ENCODE results near the gene COL6A1.

The COL6A1 gene

GRCh38 chr21:46001821-46002681, 20.5 kb downstream of the COL6A1 start:
- no peak for TF ChIP-seq CTCF (IDR thresholded peaks at IDR 0.05; ENCODE audit: low read depth, low read length, missing control alignments)
- DNase-seq, result no peak
- Histone ChIP-seq H3K27me3 (replicated peaks) (no peaks in the 10 kb centered on the region), H3K27ac (no peak overlapping the region), H3K36me3 (replicated peaks) (peaks cover 77% of the 10 kb centered on the region), H3K4me3 (ENCODE audit: low read depth, low read length) (no peak overlapping the region)
- in situ Hi-C loops (cut with HindIII; ENCODE audit: low pct_ligation_motif_present, low sequenced_read_pairs), result no loop called here

- peaks cover 68% of the 10 kb centered on the region for H3K36me3 ChIP-seq (replicated peaks)
- in situ Hi-C loops (cut with HindIII; ENCODE audit: low pct_ligation_motif_present, low sequenced_read_pairs), result no loop called here
- TF ChIP-seq CTCF (IDR thresholded peaks at IDR 0.05; ENCODE audit: low read depth, low read length, missing control alignments), result no peak
- no peak overlapping the region for H3K4me3 ChIP-seq (ENCODE audit: low read depth, low read length)
- H3K27ac ChIP-seq, result no peak overlapping the region
- no peak for DNase-seq
- H3K27me3 ChIP-seq (replicated peaks), result no peaks in the 10 kb centered on the region
These were observed 21.4 kb downstream of the COL6A1 start for GRCh38 chr21:46002841-46003574.

GRCh38 chr21:46003575-46004007, 22.0 kb downstream of the COL6A1 start:
- H3K36me3 ChIP-seq (replicated peaks), result peaks cover 62% of the 10 kb centered on the region
- TF ChIP-seq CTCF (IDR thresholded peaks at IDR 0.05; ENCODE audit: low read depth, low read length, missing control alignments), result no peak
- no peak overlapping the region for H3K4me3 ChIP-seq (ENCODE audit: low read depth, low read length)
- DNase-seq, result no peak
- in situ Hi-C loops (cut with HindIII; ENCODE audit: low pct_ligation_motif_present, low sequenced_read_pairs), result no loop called here
- H3K27ac ChIP-seq, result no peak overlapping the region
- H3K27me3 ChIP-seq (replicated peaks), result no peaks in the 10 kb centered on the region

GRCh38 chr21:46004168-46004861, 22.7 kb downstream of the COL6A1 start:
- no peak for DNase-seq
- TF ChIP-seq CTCF (IDR thresholded peaks at IDR 0.05; ENCODE audit: low read depth, low read length, missing control alignments), result no peak
- no peak overlapping the region for H3K27ac ChIP-seq
- H3K27me3 ChIP-seq (replicated peaks), result no peaks in the 10 kb centered on the region
- in situ Hi-C loops (cut with HindIII; ENCODE audit: low pct_ligation_motif_present, low sequenced_read_pairs), result no loop called here
- peaks cover 55% of the 10 kb centered on the region for H3K36me3 ChIP-seq (replicated peaks)
- H3K4me3 ChIP-seq (ENCODE audit: low read depth, low read length), result no peak overlapping the region

- TF ChIP-seq CTCF (IDR thresholded peaks at IDR 0.05; ENCODE audit: low read depth, low read length, missing control alignments), result no peak
- Histone ChIP-seq H3K36me3 (replicated peaks) (peaks cover 49% of the 10 kb centered on the region), H3K4me3 (ENCODE audit: low read depth, low read length) (no peak overlapping the region), H3K27me3 (replicated peaks) (no peaks in the 10 kb centered on the region), H3K27ac (no peak overlapping the region)
- in situ Hi-C loops (cut with HindIII; ENCODE audit: low pct_ligation_motif_present, low sequenced_read_pairs), result no loop called here
- no peak for DNase-seq
These were observed 23.5 kb downstream of the COL6A1 start for GRCh38 chr21:46005081-46005480.

All from brain microvascular endothelial cell (primary cell).